ENCODE data around the gene TNPO3.

The TNPO3 gene

DNA sequence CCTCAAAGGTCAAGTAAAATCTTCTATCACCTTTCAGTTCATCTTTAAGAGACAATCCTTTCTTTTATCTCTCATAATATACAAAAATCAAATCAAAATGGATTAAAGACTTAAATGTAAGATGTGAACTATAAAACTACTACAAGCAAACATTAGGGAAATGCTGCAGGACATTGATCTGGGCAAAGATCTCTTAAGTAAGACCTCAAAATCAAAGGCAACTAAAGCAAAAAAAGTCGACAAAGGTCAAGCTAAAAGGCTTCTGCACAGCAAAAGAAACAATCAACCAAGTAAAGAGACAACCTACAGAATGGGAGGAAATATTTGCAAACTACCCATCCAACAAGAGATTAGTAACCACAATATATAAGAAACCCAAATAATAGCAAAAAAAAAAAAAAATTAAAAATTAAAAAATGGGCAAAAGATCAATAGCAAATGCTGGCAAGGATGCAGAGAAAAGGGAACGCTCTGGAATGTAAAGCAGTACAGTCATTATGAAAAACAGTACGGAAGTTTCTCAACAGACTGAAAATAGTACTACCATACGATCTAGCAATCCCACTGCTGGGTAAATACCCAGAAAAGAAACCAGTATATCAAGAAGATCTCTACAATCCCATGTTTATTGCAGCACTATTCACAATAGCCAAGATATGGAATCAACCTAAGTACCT is 41.7 kb downstream of the TNPO3 start:
- TF ChIP-seq, protein P1, sequence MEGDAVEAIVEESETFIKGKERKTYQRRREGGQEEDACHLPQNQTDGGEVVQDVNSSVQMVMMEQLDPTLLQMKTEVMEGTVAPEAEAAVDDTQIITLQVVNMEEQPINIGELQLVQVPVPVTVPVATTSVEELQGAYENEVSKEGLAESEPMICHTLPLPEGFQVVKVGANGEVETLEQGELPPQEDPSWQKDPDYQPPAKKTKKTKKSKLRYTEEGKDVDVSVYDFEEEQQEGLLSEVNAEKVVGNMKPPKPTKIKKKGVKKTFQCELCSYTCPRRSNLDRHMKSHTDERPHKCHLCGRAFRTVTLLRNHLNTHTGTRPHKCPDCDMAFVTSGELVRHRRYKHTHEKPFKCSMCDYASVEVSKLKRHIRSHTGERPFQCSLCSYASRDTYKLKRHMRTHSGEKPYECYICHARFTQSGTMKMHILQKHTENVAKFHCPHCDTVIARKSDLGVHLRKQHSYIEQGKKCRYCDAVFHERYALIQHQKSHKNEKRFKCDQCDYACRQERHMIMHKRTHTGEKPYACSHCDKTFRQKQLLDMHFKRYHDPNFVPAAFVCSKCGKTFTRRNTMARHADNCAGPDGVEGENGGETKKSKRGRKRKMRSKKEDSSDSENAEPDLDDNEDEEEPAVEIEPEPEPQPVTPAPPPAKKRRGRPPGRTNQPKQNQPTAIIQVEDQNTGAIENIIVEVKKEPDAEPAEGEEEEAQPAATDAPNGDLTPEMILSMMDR (IDR thresholded peaks at IDR 0.05; ENCODE audit: poor library complexity, severe bottlenecking): no peak

DNA sequence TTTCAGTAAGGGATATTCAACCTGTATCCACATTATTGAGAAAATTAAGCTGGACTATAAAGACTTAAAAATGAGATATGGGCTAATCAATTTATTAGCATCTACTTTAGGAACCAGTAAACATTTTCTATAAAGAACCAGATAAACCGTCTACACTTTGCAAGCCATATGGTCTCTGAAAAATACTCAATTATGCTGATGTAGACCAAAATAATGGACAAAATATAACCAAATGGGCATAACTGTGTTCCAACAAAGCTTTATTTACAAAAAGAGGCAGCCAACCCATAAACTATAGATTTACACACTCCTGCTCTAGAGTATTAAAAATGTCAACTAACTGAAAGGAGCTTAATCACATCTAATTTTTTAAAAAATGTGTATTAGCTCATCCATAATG is 42.3 kb downstream of the TNPO3 start:
- Histone ChIP-seq H3K4me1 (ENCODE audit: insufficient read depth, poor library complexity, severe bottlenecking) (no peaks in the 10 kb centered on the region), H3K36me3 (ENCODE audit: low read depth) (peaks cover 81% of the 10 kb centered on the region), H3K27ac (ENCODE audit: poor library complexity, severe bottlenecking) (no peak overlapping the region), H3K9me3 (ENCODE audit: severe bottlenecking) (no peaks in the 10 kb centered on the region), H3K4me3 (ENCODE audit: severe bottlenecking) (no peak overlapping the region), H3K27me3 (ENCODE audit: insufficient read depth, poor library complexity, severe bottlenecking) (no peaks in the 10 kb centered on the region)
- TF ChIP-seq, protein P1 (IDR thresholded peaks at IDR 0.05; ENCODE audit: poor library complexity, severe bottlenecking): no peak
- DNase-seq (ENCODE audit: low spot score): no peak
- ATAC-seq (ENCODE audit: low read depth): no peak

More for the DNA sequence above, 41.7 kb downstream of the TNPO3 start:
- H3K36me3 ChIP-seq (ENCODE audit: low read depth): peaks cover 85% of the 10 kb centered on the region
- ATAC-seq (ENCODE audit: low read depth) (no peak), DNase-seq (ENCODE audit: low spot score) (no peak)
- no peaks in the 10 kb centered on the region for H3K4me1 ChIP-seq (ENCODE audit: insufficient read depth, poor library complexity, severe bottlenecking)
- no peaks in the 10 kb centered on the region for H3K9me3 ChIP-seq (ENCODE audit: severe bottlenecking)
- no peak overlapping the region for H3K27ac ChIP-seq (ENCODE audit: poor library complexity, severe bottlenecking)
- no peak overlapping the region for H3K4me3 ChIP-seq (ENCODE audit: severe bottlenecking)
- no peaks in the 10 kb centered on the region for H3K27me3 ChIP-seq (ENCODE audit: insufficient read depth, poor library complexity, severe bottlenecking)

DNA sequence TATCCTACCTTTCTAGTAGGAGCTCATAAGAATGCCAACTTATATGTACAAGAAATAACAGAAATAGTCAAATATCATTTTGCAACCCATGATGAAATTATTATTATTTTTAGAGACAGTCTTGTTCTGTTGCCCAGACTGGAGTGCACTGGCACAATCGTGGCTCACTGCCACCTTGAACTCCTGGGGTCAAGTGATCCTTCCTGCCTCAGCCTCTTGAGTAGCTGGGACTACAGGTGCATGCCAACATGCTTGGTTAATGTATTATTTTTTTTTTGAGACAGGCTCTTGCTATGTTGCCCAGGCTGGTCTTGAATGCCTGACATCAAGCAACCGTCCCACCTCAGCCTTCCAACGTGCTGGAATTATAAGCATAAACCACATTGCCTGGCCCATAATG is 44.8 kb downstream of the TNPO3 start:
- H3K4me3 ChIP-seq (ENCODE audit: severe bottlenecking): no peak overlapping the region
- no peak overlapping the region for H3K27ac ChIP-seq (ENCODE audit: poor library complexity, severe bottlenecking)
- H3K9me3 ChIP-seq (ENCODE audit: severe bottlenecking): no peaks in the 10 kb centered on the region
- no peaks in the 10 kb centered on the region for H3K4me1 ChIP-seq (ENCODE audit: insufficient read depth, poor library complexity, severe bottlenecking)
- TF ChIP-seq, protein P1 (IDR thresholded peaks at IDR 0.05; ENCODE audit: poor library complexity, severe bottlenecking): no peak
- no peaks in the 10 kb centered on the region for H3K27me3 ChIP-seq (ENCODE audit: insufficient read depth, poor library complexity, severe bottlenecking)
- no peak for DNase-seq (ENCODE audit: low spot score)
- no peak for ATAC-seq (ENCODE audit: low read depth)
- H3K36me3 ChIP-seq (ENCODE audit: low read depth): peaks cover 73% of the 10 kb centered on the region

DNA sequence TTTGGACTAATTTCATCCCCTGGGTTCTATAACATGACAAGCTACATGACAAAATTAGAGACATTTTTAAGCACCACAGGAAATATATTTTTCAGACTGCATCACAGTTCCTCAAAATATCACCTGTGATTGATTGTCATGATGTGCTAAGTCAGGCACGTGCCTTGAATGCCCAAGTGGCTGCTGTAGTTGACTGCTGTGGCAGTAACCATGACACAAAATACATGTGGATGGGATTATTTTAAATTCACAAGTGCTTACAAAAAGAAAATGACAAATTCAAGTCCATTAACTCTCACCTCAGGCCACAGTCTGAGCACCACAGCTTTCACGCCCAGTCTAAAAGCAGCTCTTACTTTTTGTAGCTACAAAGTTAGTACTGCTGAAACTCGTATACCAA is 45.5 kb downstream of the TNPO3 start:
- Histone ChIP-seq H3K9me3 (ENCODE audit: severe bottlenecking) (no peaks in the 10 kb centered on the region), H3K4me1 (ENCODE audit: insufficient read depth, poor library complexity, severe bottlenecking) (no peaks in the 10 kb centered on the region), H3K4me3 (ENCODE audit: severe bottlenecking) (no peak overlapping the region), H3K27ac (ENCODE audit: poor library complexity, severe bottlenecking) (no peak overlapping the region), H3K27me3 (ENCODE audit: insufficient read depth, poor library complexity, severe bottlenecking) (no peaks in the 10 kb centered on the region), H3K36me3 (ENCODE audit: low read depth) (peaks cover 73% of the 10 kb centered on the region)
- TF ChIP-seq, protein P1 (IDR thresholded peaks at IDR 0.05; ENCODE audit: poor library complexity, severe bottlenecking): no peak
- no peak for DNase-seq (ENCODE audit: low spot score)
- ATAC-seq (ENCODE audit: low read depth): no peak

DNA sequence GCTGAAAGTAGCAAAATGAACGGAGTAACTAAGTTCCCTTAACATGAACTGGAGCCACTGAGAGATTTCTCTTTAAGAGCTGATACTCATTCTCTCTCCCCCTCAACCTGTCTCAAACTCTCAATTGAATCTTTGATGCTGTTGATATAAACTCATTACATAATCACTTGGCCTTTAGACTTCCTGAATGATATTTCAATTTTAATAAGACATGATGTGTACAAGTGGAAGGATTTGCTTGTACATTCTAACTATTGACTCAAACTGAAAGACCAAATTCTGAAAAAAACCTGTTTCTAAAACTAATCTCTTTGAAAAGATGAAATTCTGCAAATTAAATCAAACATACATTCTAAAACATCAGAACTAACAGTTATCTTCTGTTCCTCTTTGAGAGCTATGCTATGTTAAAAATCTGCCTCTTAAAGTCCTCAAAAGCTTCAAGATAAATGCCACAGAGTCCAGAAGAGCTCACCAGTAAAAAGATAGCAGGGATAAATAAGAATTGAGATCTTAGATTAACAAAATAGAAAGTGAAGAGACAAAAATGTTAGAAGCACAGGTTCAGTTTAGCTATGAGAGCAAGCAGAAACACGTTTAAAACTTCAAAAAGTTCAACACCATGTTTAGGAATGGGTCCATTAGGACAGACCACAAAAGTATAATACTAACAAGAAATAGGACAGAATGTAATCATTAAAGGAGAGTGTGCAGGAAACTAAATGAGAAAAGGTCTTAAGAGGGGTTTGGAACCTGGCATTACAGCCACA is 46.1 kb downstream of the TNPO3 start:
- Histone ChIP-seq H3K9me3 (ENCODE audit: severe bottlenecking) (no peaks in the 10 kb centered on the region), H3K4me3 (ENCODE audit: severe bottlenecking) (no peak overlapping the region), H3K4me1 (ENCODE audit: insufficient read depth, poor library complexity, severe bottlenecking) (no peaks in the 10 kb centered on the region), H3K27ac (ENCODE audit: poor library complexity, severe bottlenecking) (no peak overlapping the region), H3K36me3 (ENCODE audit: low read depth) (peaks cover 73% of the 10 kb centered on the region), H3K27me3 (ENCODE audit: insufficient read depth, poor library complexity, severe bottlenecking) (no peaks in the 10 kb centered on the region)
- ATAC-seq (ENCODE audit: low read depth): no peak
- TF ChIP-seq, protein P1 (IDR thresholded peaks at IDR 0.05; ENCODE audit: poor library complexity, severe bottlenecking): no peak
- DNase-seq (ENCODE audit: low spot score): no peak
